GM12892 (cell line): ENCODE results near the gene P4HB.

Experiments
- POLR2A ChIP-seq: IDR thresholded peaks from 2 replicates; pipeline ENCODE4 v1.6.1; 2011; ENCODE audit warnings: low read depth, low read length, control low read depth
- POLR2AphosphoS5 ChIP-seq: IDR thresholded peaks from 2 replicates; pipeline ENCODE4 v1.6.1; 2011; ENCODE audit warnings: low read depth, low read length, control low read depth

DNA sequence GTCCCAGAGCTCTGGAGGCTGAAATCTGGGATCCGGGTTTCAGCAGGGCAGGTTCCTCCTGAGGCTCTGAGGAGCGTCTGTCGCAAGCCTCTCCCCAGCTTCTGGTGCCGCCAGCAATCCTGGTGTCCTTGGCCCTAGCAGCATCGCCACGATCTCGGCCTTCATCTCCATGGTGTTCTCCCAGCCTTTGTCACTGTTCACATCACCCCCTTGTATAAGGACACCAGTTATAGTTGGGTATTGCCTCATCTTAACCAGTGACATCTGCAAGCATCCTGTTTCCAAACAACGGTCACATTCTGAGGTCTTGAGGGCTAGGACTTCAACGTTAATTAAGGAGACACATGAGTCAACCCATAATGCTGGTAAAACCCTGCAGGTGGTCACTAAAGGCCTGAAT, 22.7 kb downstream of the P4HB start:
- no peak for TF ChIP-seq POLR2A
- no peak for TF ChIP-seq POLR2AphosphoS5
